ENCODE results near the gene BPIFA2.
"Not testable (repeated sequence)": the region's sequence is repeated elsewhere in the genome, so short reads cannot be mapped to it uniquely, and the experiment has no call there.

BPIFA2 gene

DNA sequence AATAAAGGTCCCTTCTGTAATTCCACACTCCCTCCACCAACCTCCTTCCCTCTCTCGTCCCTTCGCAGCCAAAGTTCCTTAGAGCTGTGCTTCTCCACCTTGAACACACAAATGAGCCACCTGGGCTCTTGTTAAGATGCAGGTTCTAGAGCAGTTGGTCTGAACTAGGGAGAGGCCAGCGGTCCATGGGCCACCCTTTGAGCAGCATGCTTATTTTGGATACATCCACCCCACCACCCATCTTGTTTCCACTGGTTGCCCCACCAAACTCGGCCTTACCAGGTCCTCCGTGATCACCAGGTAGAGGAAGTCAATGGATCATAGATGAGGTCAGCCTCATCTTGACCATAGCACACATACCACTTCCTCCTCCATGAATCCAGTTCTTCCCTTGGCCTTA is 7.3 kb upstream of the BPIFA2 start:
- no peak for DNase-seq (ENCODE audit: low read depth in 2 of 3, low spot score in 2 of 3)

DNA sequence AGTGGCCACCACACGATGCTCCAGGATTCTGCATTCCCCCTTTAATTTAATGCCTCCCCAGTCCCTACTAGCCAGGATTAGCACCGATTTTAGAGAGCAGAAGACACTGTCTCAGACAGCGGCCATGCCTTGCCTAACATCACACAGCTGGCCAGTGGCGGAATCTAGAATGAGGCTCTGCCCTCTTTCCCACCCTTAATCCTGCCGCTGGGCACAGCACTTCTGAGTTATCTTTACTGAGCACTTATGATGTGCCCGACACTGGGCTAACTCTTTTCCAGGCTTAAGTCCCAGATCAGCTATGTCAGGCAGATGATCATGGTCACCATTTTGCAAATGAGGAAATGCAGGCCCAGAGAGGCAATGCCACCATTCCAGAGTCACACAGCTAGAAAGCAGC is 5.6 kb upstream of the BPIFA2 start:
- DNase-seq (ENCODE audit: low read depth in 2 of 3, low spot score in 2 of 3), result no peak

DNA sequence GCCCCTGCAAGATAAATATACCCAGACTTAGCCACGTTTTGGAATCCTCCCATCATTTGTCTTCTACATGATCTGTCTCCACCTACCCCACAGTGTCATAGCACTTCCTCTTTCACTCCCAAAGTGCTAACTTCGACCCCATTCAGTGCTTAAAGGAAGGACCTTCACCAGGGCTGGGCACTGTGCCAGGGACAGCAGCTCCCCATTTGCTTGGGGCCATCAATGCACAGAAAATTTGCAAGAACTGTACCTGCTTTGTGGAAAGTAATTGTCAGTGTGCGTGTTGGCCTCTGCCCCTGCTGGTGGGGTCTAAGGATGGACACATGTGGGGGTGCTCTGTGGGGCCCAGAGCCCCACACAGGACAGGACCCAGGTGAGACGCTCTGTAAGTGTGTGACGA is 5.2 kb upstream of the BPIFA2 start:
- DNase-seq (ENCODE audit: low read depth in 2 of 3, low spot score in 2 of 3), result no peak

DNA sequence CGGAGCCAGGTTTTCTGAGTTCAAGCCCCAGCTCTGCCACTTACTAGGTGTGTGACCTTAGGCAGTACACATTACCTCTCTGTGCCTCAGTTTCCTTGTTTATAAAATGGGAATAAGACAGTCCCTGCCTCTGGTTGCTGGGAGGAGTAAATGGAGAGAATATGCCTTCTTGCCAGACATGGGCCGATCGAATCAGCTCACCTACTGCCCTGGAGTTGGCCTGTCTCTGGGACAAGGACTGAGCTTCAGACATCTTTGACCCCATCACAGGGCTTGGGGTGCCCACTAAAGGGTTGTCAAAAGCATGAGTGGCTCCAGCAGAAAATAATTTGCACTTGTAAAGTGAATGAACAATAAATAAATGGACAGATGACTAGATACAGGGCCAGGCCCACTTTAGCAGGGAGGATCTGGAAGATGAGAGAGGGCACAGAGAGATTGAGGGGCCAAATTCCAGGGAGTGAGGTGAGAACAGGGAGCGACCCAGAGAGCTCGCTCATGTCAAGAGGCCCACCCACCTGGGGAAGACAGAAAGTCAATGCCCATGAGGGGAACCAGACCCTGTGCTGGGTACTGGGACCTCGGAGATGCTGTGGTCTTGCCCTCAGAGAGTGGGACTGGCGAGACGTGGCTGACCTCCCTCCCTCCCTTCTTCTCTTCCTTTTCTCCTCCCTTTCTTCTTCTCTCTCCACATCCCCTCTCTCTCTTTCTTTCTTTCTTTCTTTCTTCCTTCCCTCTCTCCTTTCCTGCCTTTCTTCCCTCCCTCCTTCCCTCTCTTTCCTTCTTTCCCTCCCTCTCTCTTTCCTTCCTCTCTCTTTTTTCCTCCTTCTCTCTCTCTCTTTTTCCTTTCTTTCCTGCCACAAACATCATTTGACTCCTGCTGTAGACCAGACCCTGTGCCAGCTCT is 3.9 kb upstream of the BPIFA2 start:
- no peak for DNase-seq (ENCODE audit: low read depth in 2 of 3, low spot score in 2 of 3)

DNA sequence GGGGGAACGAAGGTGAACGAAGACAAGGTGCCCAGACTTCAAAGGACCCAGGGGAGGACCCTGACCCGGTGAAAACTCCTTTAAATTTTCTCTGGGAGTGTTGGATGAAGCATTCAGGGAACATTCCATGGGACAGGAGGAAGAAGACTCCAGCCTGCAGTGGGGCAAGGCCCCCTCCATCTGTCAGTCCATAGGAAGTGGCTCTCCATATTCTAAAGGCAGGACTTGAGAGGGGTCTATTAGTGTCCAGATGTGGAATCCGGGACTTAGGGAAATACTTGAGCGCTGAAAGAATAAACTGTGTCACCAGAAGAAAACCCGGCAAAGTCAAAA is 3.2 kb upstream of the BPIFA2 start:
- DNase-seq (ENCODE audit: low read depth in 2 of 3, low spot score in 2 of 3), result no peak

DNA sequence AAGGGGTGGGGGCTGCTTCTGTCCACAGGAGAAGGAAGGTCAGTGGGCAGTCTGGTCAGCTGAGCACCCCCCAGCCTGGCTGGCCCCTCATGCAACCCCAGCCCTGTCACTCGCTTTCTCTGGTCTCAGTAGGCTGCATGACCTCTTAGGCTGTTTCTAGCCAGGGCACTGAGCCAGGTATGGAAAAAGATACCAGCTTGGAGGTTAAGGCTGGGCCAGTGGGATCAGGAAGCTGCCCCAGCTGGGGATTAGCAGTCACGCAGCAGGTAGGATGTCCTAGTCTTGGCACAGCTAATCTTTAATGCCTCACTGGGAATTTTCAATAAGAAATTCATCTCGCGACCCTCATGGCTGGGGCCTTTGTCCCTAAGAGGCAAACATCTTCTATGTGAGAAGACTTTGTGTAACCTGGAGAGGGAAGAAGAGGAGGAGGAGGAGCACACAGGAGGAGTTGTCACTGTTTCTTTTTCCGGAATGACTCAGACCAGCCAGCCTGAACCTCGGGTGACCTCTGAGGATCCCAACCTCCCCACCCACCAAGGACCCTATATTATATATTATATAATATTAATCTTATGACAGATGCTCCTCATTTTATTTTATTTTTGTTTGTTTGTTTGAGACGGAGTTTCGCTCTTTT is 2.4 kb upstream of the BPIFA2 start:
- DNase-seq (ENCODE audit: low read depth in 2 of 3, low spot score in 2 of 3), result no peak

DNA sequence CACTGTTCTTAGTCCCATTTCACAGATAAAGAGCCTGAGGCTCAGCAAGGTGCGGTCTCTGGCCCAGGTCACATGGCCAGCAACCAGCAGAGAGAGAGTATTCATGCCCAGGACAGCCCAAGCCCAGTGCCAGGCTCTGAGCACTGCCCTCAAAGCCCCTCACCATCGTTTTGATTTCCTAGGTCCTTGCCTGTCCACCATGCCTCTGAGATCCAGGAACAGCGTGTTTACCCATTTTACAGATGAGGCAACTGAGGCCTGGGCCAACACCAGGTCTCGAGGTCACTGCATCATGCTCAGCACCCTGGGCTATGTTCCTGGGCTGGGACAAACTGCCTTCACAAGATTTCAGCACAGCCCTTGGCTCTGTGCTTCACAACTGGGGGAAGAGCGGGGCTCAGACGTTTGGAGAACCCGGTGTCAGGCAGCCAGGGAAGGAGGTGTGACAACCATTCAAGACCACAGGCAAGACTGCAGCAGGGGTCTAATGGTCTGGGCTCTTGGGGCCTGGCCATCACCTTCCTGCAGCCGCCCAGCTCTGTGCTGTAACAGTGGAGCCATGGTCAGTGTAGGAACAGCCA is 1.3 kb upstream of the BPIFA2 start:
- DNase-seq (ENCODE audit: low read depth in 2 of 3, low spot score in 2 of 3), result no peak

DNA sequence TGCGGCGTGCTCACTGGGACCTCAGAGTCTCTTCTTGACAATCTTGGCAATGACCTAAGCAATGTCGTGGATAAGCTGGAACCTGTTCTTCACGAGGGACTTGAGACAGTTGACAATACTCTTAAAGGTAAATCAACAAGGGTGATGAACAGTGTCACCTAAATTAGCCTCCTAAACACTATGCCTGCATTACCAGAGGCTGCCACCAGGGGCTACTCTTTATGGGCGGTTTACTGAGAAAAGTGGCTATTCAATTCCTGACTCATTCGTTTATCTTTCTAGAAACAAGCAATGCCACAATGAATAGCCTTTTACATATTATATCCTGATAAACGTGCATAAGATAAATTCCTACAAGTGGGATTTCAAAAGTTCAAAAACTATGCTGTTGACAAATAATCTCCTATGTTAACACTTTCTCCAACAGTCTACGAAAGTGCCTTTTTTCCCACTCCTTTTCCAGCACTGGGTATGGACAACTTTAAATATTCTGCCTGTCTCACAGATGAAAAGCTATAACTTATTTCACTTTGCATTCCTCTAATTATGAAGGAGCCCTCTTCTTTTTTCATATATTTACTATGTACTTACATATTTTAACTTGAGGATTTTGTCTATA is 1.3 kb downstream of the BPIFA2 start:
- DNase-seq (ENCODE audit: low read depth in 2 of 3, low spot score in 2 of 3), result peak in 2 of 3 experiments; percentile 3 to 18

DNA sequence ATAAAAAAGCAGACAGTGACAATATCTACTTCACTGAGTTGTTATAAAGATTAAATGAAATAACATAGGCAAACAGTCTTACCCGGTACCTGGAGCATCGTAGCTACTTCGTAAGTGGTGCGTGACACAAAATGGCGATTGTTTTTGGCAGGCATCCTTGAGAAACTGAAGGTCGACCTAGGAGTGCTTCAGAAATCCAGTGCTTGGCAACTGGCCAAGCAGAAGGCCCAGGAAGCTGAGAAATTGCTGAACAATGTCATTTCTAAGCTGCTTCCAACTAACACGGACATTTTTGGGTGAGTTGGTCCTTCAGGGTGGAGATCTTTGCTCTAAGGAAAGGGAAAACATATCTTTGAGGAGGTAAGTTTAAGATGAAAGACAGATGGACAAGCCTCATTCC is 4.8 kb downstream of the BPIFA2 start:
- DNase-seq (ENCODE audit: low read depth in 2 of 3, low spot score in 2 of 3), result no peak

DNA sequence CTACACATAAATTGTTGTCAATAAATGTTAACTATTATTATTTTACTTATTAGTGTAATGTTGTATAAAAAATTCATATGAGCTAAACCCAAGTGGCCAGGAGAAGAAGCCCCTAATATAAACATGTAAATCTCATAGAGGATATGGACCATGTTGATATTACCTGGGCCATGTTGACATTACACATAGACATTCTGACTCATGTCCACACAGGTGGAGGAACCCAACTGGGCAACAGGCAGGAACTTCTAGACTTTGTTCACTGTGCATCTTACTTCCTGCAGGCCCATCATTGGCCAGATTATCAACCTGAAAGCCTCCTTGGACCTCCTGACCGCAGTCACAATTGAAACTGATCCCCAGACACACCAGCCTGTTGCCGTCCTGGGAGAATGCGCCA is 7.2 kb downstream of the BPIFA2 start:
- DNase-seq (ENCODE audit: low read depth in 2 of 3, low spot score in 2 of 3), result no peak

DNA sequence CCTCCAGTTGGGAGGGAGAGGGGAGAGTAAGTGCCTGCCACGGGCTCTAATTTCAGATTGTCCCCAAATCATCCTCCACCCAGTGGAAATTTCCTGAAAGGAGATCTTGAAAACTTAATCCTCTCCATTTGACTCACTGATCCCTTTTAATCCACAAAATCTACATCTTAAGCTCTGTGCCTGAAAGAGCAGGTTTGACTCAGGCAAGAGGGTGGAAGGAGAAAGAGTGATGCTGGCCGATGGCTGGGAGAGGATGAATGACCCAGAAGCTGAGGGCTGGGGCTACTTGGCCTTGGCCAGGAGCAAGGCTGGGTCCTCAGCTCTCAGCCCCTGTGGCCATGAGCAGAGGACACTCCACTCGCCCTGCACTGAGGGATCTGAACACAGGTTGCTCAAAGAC is 8.1 kb downstream of the BPIFA2 start:
- DNase-seq (ENCODE audit: low read depth in 2 of 3, low spot score in 2 of 3), result no peak

DNA sequence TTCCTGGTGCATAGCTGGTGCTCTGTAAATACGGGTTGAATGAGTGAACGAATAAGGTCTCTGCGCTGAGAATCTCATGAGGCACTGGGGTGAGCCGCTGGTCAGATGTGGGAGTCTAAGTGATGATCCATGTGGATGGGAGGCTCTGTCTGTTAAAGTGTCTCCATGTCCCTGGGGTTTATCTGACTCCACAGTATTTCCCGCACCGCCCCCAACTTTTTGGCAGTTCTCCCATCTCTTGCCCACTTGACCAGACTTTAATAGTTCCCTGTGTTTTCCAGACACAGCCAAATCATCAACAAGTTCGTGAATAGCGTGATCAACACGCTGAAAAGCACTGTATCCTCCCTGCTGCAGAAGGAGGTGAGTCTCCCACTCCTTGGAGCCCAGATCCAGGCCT is 9.9 kb downstream of the BPIFA2 start:
- DNase-seq (ENCODE audit: low read depth in 2 of 3, low spot score in 2 of 3), result no peak

DNA sequence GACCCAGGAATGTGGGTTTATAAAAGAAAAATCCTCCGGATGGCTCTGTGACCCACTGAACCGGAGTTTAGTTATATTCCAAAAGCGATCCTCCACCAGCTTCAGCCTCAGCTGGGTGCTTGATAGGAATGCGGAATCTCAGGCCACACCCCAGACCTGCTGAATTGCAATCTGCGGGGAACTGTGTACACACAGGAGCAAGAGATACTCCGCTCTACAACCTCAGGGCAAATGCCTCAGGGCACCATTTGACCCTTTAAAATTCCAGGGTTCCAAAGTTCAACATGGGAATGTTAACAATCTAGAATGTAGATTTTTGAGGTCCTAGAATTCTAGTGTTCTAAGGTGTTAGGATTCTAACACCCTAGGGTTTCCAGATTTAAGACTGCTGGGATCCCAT is 10.8 kb downstream of the BPIFA2 start:
- DNase-seq (ENCODE audit: low read depth in 2 of 3, low spot score in 2 of 3), result no peak

DNA sequence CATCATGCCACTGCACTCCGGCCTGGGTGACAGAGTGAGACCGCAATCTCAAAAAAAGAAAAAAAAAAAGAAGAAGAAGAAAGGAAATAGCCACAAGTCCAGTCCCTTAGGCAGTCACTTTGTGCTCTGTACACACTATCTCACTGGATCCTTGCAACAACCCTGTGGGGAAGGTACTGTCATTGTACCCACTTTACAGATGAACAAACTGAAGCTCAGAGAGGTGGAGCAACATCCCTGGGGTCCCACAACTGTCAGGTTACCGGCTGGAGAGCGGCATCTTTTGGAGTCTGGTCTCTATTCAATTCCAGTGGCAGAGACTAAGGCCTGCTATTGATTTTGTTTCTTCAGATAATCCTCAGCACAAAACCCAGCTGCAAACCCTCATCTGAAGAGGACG is 12.2 kb downstream of the BPIFA2 start:
- DNase-seq (ENCODE audit: low read depth in 2 of 3, low spot score in 2 of 3), result no peak

DNA sequence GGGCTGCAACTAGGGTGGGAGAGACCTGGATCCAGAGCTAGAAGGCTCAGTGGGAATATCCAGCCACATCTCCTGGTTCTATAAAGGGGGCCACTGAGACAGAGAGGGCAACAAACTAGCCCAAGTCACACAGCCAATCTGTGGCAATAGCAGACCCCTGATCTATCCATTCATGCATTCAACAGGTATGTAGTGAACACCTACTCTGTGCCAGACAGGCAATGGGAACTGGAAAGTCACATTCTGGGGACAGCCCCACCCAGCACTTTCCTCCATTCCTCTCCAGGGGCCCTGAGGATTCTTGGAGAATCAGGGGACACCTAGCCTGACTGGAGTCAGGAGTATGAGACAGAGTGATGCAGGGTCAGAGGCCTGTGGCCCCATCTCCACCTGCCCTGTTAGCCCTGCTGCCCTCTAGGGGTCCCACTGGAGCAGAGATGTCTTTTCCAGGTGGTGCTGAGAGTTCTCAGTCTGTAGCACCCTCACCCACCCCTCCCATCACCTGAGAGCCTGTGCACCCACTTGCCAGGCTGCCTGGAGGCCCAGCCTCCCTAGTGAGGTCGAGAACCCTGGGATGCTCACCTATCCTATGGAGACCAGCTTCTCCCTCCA is 13.6 kb downstream of the BPIFA2 start:
- DNase-seq (ENCODE audit: low read depth in 2 of 3, low spot score in 2 of 3), result no peak

DNA sequence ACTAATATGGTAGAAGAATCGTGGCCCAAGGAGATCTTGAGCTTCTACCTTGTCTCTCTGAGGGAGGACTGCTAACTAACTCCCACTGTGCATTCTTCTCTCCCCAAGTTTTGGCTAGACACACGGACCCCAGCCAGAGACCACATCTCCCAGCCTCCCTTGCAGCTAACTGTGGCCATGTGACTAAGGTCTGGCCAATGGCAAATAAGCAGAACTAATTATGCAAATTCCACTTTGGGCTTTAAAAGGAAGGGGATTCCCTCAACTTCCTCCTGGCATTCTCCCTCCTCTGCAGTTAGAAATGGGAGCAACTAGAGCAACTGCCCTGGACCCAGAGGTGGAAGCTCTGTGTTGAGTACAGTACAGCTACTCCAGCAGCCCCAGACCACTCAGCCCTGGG is 15.4 kb downstream of the BPIFA2 start:
- DNase-seq (ENCODE audit: low read depth in 2 of 3, low spot score in 2 of 3), result no peak

DNA sequence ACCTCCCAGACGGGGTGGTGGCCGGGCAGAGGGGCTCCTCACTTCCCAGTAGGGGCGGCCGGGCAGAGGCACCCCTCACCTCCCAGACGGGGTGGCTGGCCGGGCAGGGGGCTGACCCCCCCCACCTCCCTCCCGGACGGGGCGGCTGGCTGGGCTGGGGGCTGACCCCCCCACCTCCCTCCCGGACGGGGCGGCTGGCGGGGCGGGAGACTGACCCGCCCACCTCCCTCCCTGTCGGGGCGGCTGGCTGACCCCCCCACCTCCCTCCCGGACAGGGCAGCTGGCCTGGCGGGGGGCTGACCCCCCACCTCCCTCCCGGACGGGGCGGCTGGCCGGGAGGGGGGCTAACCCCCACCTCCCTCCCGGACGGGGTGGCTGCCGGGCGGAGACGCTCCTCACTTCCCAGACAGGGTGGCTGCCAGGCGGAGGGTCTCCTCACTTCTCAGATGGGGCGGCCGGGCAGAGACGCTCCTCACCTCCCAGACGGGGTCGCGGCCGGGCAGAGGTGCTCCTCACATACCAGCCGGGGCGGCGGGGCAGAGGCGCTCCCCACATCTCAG is 17.2 kb downstream of the BPIFA2 start:
- DNase-seq (ENCODE audit: low read depth in 2 of 3, low spot score in 2 of 3), result not testable (repeated sequence)

DNA sequence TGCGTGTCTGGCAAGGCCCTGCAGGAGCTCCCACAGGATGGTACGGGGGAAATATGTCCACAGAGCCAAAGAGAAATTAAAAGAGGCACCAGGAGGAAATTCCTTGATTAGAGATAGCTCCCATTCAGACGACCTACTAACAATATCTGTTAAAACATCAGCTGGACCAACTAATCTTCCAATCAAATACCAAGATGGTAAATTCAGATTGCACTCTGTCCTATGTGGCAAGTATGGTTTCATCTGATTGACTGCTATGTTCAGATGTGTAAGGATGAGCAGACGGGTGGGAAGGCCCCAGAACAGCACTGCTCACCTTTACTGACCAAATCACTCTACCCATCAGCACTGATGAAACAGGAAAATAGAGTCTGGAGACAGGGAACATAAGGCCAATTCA is 19.5 kb downstream of the BPIFA2 start:
- DNase-seq (ENCODE audit: low read depth in 2 of 3, low spot score in 2 of 3), result no peak

DNA sequence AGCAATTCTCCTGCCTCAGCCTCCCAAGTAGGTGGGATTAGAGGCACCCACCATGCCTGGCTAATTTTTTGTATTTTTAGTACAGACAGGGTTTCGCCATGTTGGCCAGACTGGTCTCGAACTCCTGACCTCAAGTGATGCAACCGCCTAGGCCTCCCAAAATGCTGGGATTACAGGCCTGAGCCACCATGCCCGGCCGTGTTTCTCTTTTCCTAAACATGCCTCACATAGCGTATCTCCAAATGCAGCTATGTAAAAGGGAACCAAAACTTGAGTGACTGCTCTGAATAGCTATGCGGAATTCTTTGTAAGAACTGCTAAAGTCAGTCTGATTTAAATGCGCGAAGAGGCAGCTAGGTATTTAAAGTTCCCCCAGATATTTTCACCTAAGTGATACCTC is 20.5 kb downstream of the BPIFA2 start:
- DNase-seq (ENCODE audit: low read depth in 2 of 3, low spot score in 2 of 3), result no peak

DNA sequence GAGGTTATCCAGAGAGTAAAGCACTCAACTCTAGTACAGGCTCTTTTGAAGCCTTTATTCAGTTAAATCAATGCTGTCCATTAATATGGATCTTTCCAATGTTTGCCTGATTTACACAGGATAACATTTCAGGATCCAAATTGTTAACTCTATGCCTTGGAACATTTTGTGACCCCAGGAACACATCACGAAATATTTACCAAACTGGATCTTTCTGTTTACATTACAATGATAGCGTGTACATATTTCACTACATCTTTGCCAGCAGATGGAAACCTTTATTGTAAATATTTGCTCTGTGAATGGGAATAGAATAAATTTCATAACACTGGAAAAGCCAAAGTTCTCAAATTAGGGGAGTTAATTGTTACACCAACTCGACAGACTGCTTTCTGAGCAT is 23.5 kb downstream of the BPIFA2 start:
- no peak for DNase-seq (ENCODE audit: low read depth in 2 of 3, low spot score in 2 of 3)

DNA sequence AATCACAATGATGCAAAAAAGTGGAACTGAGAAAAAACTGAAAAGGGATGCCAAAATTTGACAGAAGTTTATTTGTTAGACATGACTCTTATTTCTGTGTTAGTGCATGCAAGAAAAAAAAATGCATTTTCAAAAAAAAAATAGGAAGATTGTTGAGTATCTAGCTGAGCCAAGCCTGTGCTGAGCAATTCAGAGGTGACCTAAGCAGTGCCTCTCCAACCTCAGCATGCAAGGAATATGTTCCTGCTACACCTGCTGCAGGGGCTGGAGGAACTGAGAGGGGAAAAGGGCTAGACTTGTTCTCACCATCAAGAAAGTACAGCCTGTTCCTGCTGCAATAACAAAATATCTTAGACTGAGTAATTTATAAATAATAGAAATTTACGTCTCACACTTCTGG is 24.0 kb downstream of the BPIFA2 start:
- DNase-seq (ENCODE audit: low read depth in 2 of 3, low spot score in 2 of 3), result no peak
